CD14-positive monocyte (primary cell): ENCODE data around the gene SINHCAF. TPM values are rescaled to one million over a fixed set of nuclear protein-coding genes. Genes with fewer than 3 reads are reported as not detected.
A peak's percentile ranks its signal among the peaks of the same experiment; 100 is the strongest.

Experiments used
- DNase-seq, 3 donors: peaks; one replicate each; pipeline ENCODE4 v3.0.0-alpha.2; 2011 to 2022
- H2AFZ ChIP-seq: 2 replicates; pipeline ENCODE4 v1.6.0; 2012; ENCODE audit warnings: mild to moderate bottlenecking, low read depth, low read length, inconsistent platforms; ENCODE audit not compliant: insufficient read depth, poor library complexity, severe bottlenecking
- H3K27ac ChIP-seq, 2 donors: 1 replicate in 1 of 2; 2 replicates in 1 of 2; pipeline ENCODE4 v1.5.1; 2012 to 2013; ENCODE audit warnings: low read length in 2 of 2, control low read depth in 1 of 2, inconsistent platforms in 1 of 2, low read depth in 1 of 2, mild to moderate bottlenecking in 1 of 2
- H3K27me3 ChIP-seq, 2 donors: one replicate each; pipeline versions ENCODE4 v1.6.0 to v1.6.1; 2011 to 2013; ENCODE audit warnings: low read length in 2 of 2; ENCODE audit not compliant: control insufficient read depth in 2 of 2, insufficient read depth in 2 of 2
- H3K36me3 ChIP-seq, 2 donors: replicated peaks in 1 of 2; 1 replicate in 1 of 2; 2 replicates in 1 of 2; pipeline versions ENCODE4 v1.5.1 to v1.6.1; 2012 to 2013; ENCODE audit warnings: low read length in 2 of 2, control low read depth in 1 of 2, inconsistent platforms in 1 of 2, mild to moderate bottlenecking in 1 of 2; ENCODE audit not compliant: insufficient read depth in 2 of 2, control insufficient read depth in 1 of 2
- H3K4me1 ChIP-seq, 2 donors: 1 replicate in 1 of 2; 2 replicates in 1 of 2; pipeline versions ENCODE4 v1.5.1 to v1.6.1; 2012 to 2013; ENCODE audit warnings: low read length in 2 of 2, control low read depth in 1 of 2, inconsistent platforms in 1 of 2, mild to moderate bottlenecking in 1 of 2, moderate library complexity in 1 of 2; ENCODE audit not compliant: insufficient read depth in 2 of 2, control insufficient read depth in 1 of 2
- H3K4me2 ChIP-seq: replicated peaks from 2 replicates; pipeline ENCODE3; 2012; ENCODE audit warnings: low read length, moderate library complexity, mild to moderate bottlenecking; ENCODE audit not compliant: poor library complexity, severe bottlenecking; ENCODE audit errors: extremely low read depth
- H3K4me3 ChIP-seq, 3 experiments: fragments of 200-600 bp in 1 of 3; sonication (generic) in 1 of 3; replicated peaks in 1 of 3; 1 replicate in 2 of 3; 2 replicates in 1 of 3; pipeline ENCODE4 v1.5.1; 2011 to 2013; ENCODE audit warnings: low read length in 3 of 3, mild to moderate bottlenecking in 3 of 3, control low read depth in 2 of 3, low read depth in 2 of 3, inconsistent platforms in 1 of 3, moderate library complexity in 1 of 3
- H3K79me2 ChIP-seq: 2 replicates; pipeline ENCODE4 v1.6.0; 2012; ENCODE audit warnings: mild to moderate bottlenecking, control low read depth, inconsistent platforms, low read length, moderate library complexity; ENCODE audit not compliant: insufficient read depth
- H3K9ac ChIP-seq: 2 replicates; pipeline ENCODE4 v1.6.0; 2017; ENCODE audit warnings: low read length, mild to moderate bottlenecking; ENCODE audit not compliant: insufficient read depth, poor library complexity, severe bottlenecking
- H3K9me3 ChIP-seq, 2 donors: replicated peaks in 1 of 2; 1 replicate in 1 of 2; 2 replicates in 1 of 2; pipeline versions ENCODE4 v1.5.1 to v1.6.1; 2012 to 2013; ENCODE audit warnings: low read length in 2 of 2, control low read depth in 1 of 2; ENCODE audit not compliant: control insufficient read depth in 1 of 2, insufficient read depth in 1 of 2
- H4K20me1 ChIP-seq: 2 replicates; pipeline ENCODE4 v1.6.0; 2012; ENCODE audit warnings: mild to moderate bottlenecking, low read length, control low read depth, moderate library complexity; ENCODE audit not compliant: insufficient read depth
- H3K27ac Mint-ChIP-seq, 7 donors: one replicate each; pipeline ENCODE4 v1.8.0; 2020; ENCODE audit warnings: mild to moderate bottlenecking in 7 of 7, mixed read lengths in 7 of 7, moderate library complexity in 6 of 7, inconsistent platforms in 2 of 7
- H3K27me3 Mint-ChIP-seq, 3 donors: one replicate each; pipeline ENCODE4 v1.8.0; 2021 to 2022; ENCODE audit warnings: low read depth in 3 of 3, mild to moderate bottlenecking in 3 of 3, mixed read lengths in 3 of 3, moderate library complexity in 3 of 3, inconsistent platforms in 1 of 3
- H3K36me3 Mint-ChIP-seq, 2 donors: one replicate each; pipeline ENCODE4 v1.8.0; 2020; ENCODE audit warnings: mixed read lengths in 2 of 2, inconsistent platforms in 1 of 2, mild to moderate bottlenecking in 1 of 2
- H3K4me1 Mint-ChIP-seq: one replicate; pipeline ENCODE4 v1.8.0; 2020; ENCODE audit warnings: mild to moderate bottlenecking, mixed read lengths
- H3K4me3 Mint-ChIP-seq, 2 donors: one replicate each; pipeline ENCODE4 v1.8.0; 2020; ENCODE audit warnings: mild to moderate bottlenecking in 2 of 2, mixed read lengths in 2 of 2, moderate library complexity in 1 of 2
- H3K9me3 Mint-ChIP-seq, 7 donors: one replicate each; pipeline ENCODE4 v1.8.0; 2020 to 2022; ENCODE audit warnings: mixed read lengths in 7 of 7, mild to moderate bottlenecking in 6 of 7, moderate library complexity in 6 of 7, inconsistent platforms in 2 of 7
- WGBS: methylation state at CpG from one replicate; pipeline ENCODE4 v1.1.5; 2013; ENCODE audit warnings: missing lambda C conversion rate; ENCODE audit not compliant: insufficient coverage; 5-methylcytosine and 5-hydroxymethylcytosine counted together
- intact Hi-C, 2 donors: fragments of 100-400 bp; cut with micrococcal nuclease; formaldehyde crosslinking; loops; one replicate each; pipeline versions ENCODE4 v1.15.0 to v1.15.1; 2023
- polyA plus RNA-seq, 3 donors: library from polyadenylated mRNA; depleted of rRNA in 1 of 3; unstranded in 2 of 3; stranded (reverse) in 1 of 3; fragments of 300-500 nt in 2 of 3; fragments of >200 nt in 1 of 3; fragmentation: Illumina TruSeq in 2 of 3; gene quantifications; 1 replicate in 2 of 3; 2 replicates in 1 of 3; pipeline ENCODE4 v1.2.3, GENCODE V29; 2012 to 2021
- TF ChIP-seq, protein P1 (sequence below): fragments of 200-600 bp; IDR thresholded peaks from one replicate; pipeline ENCODE4 v1.8.0; 2022; ENCODE audit warnings: antibody characterized with exemption, mild to moderate bottlenecking

SINHCAF gene
- polyA plus RNA-seq, 3 donors: 14.2 to 20.2 (median 20.1) TPM

DNA sequence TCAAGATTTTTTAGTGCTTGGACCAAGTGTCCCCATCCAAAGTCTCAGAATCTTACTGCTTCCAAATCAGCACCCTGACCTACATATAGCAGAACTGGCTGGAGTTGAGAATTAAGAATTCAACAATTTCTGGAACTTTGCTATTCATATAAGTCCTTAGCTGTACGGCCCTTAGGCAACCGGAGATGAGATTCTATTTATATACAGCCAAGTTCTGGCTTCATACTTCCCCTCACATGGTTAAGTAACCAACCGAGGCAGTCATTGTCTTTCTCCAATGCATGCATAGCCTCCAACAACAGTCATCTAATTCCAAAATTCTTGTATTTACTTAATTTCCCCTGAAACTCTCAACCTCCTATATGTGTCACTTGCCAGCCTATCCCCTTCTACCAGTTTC, 76.6 kb downstream of the SINHCAF start:
- Histone ChIP-seq H3K27ac (no peak overlapping the region), H3K4me3 (no peak overlapping the region), H3K4me2 (no peak overlapping the region), H3K9me3 (no peaks in the 10 kb centered on the region), H3K36me3 (no peaks in the 10 kb centered on the region), H3K9ac (no peak overlapping the region), H2AFZ (peak overlapping the region; percentile 6), H4K20me1 (no peaks in the 10 kb centered on the region), H3K4me1 (peaks cover 11% of the 10 kb centered on the region in 2 donors), H3K27me3 (no peaks in the 10 kb centered on the region), H3K79me2 (no peaks in the 10 kb centered on the region)
- H3K4me3 Mint-ChIP-seq: no peak overlapping the region
- no peak for DNase-seq
- H3K36me3 Mint-ChIP-seq: no peaks in the 10 kb centered on the region
- WGBS: 0% methylated on average over 3 of the region's 3 CpGs
- peaks cover 0 to 3% (median 0%) of the 10 kb centered on the region in 7 donors for H3K9me3 Mint-ChIP-seq
- peak overlapping the region in 1 of 7 donors; percentile 41 for H3K27ac Mint-ChIP-seq
- peaks cover 0 to 1% (median 0%) of the 10 kb centered on the region in 3 donors for H3K27me3 Mint-ChIP-seq
- peaks cover 18% of the 10 kb centered on the region for H3K4me1 Mint-ChIP-seq
- intact Hi-C loops: no loop called here
- TF ChIP-seq, protein P1, sequence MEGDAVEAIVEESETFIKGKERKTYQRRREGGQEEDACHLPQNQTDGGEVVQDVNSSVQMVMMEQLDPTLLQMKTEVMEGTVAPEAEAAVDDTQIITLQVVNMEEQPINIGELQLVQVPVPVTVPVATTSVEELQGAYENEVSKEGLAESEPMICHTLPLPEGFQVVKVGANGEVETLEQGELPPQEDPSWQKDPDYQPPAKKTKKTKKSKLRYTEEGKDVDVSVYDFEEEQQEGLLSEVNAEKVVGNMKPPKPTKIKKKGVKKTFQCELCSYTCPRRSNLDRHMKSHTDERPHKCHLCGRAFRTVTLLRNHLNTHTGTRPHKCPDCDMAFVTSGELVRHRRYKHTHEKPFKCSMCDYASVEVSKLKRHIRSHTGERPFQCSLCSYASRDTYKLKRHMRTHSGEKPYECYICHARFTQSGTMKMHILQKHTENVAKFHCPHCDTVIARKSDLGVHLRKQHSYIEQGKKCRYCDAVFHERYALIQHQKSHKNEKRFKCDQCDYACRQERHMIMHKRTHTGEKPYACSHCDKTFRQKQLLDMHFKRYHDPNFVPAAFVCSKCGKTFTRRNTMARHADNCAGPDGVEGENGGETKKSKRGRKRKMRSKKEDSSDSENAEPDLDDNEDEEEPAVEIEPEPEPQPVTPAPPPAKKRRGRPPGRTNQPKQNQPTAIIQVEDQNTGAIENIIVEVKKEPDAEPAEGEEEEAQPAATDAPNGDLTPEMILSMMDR: no peak

DNA sequence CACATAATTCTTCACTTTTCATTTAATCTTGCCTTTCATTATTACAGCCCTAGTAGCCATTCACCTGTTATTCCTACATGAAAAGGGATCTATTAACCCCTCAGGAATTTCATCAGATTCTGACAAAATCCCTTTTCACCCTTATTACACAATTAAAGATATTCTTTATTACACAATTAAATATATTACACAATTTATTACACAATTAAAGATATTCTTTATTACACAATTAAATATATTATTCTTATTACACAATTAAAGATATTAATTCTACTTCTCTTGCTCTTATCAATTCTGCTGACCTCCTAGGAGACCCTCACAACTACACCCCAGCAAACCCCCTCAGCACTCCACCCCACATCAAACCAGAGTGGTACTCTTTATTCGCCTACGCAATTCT, 77.1 kb downstream of the SINHCAF start:
- H2AFZ ChIP-seq: no peak overlapping the region
- no peaks in the 10 kb centered on the region for H3K9me3 ChIP-seq
- intact Hi-C loops: no loop called here
- H4K20me1 ChIP-seq: no peaks in the 10 kb centered on the region
- Mint-ChIP-seq H3K4me1 (peaks cover 18% of the 10 kb centered on the region), H3K27me3 (peaks cover 0 to 1% (median 0%) of the 10 kb centered on the region in 3 donors), H3K4me3 (no peak overlapping the region), H3K9me3 (peaks cover 0 to 3% (median 0%) of the 10 kb centered on the region in 7 donors), H3K27ac (peak overlapping the region in 1 of 7 donors; percentile 41), H3K36me3 (no peaks in the 10 kb centered on the region)
- no peaks in the 10 kb centered on the region for H3K79me2 ChIP-seq
- DNase-seq: no peak
- H3K27ac ChIP-seq: no peak overlapping the region
- WGBS: 90% methylated on average over 2 of the region's 2 CpGs
- no peaks in the 10 kb centered on the region for H3K36me3 ChIP-seq
- no peak overlapping the region for H3K4me3 ChIP-seq
- peaks cover 11% of the 10 kb centered on the region in 2 donors for H3K4me1 ChIP-seq
- H3K27me3 ChIP-seq: no peaks in the 10 kb centered on the region
- TF ChIP-seq, protein P1: no peak
- H3K9ac ChIP-seq: no peak overlapping the region
- H3K4me2 ChIP-seq: no peak overlapping the region
